Vagina (tissue), 2 donors: ENCODE measurements around the gene WASL. TPM values are rescaled to one million over a fixed set of nuclear protein-coding genes. Genes with fewer than 3 reads are reported as not detected.

Experiments
- DNase-seq, 2 donors: peaks; one replicate each; pipeline ENCODE4 v3.0.0-alpha.2; 2017; ENCODE audit errors: extremely low spot score in 2 of 2
- H3K27ac ChIP-seq: fragments of 200-600 bp; sonication (generic); one replicate; pipeline ENCODE4 v1.5.1; 2019
- H3K27me3 ChIP-seq: fragments of 200-600 bp; sonication (generic); one replicate; pipeline ENCODE4 v1.5.1; 2019
- H3K36me3 ChIP-seq, 2 donors: fragments of 200-600 bp; sonication (generic); one replicate each; pipeline ENCODE4 v1.5.1; 2017 to 2019
- H3K4me1 ChIP-seq: fragments of 200-600 bp; sonication (generic); one replicate; pipeline ENCODE4 v1.5.1; 2019
- H3K4me3 ChIP-seq, 2 donors: fragments of 200-600 bp; sonication (generic); 1 replicate in 1 of 2; 2 replicates in 1 of 2; pipeline ENCODE4 v1.5.1; 2016 to 2019
- H3K9me3 ChIP-seq: fragments of 200-600 bp; sonication (generic); one replicate; pipeline ENCODE4 v1.5.1; 2019
- CTCF ChIP-seq, 3 experiments: fragments of 450-650 bp in 2 of 3; fragments of 200-600 bp in 1 of 3; sonication (generic) in 1 of 3; IDR thresholded peaks; one replicate each; pipeline ENCODE4 v1.5.1; 2017 to 2019; ENCODE audit warnings: antibody characterized with exemption in 3 of 3, mild to moderate bottlenecking in 2 of 3, moderate library complexity in 2 of 3
- POLR2A ChIP-seq, 2 donors: fragments of 450-650 bp; IDR thresholded peaks; one replicate each; pipeline ENCODE4 v1.6.1; 2017; ENCODE audit warnings: antibody characterized with exemption in 2 of 2, mild to moderate bottlenecking in 2 of 2, moderate library complexity in 2 of 2
- POLR2AphosphoS5 ChIP-seq, 2 donors: sonication (generic); formaldehyde crosslinking; IDR thresholded peaks; one replicate each; pipeline ENCODE4 v1.9.0; 2017; ENCODE audit warnings: antibody characterized with exemption in 2 of 2, mild to moderate bottlenecking in 2 of 2, low read depth in 1 of 2; ENCODE audit not compliant: insufficient read depth in 1 of 2
- intact Hi-C: fragments of 100-400 bp; cut with DNase I; formaldehyde crosslinking; loops from one replicate; pipeline ENCODE4 v1.15.1; 2023
- total RNA-seq: library from RNA; depleted of rRNA; stranded (reverse); fragments of >200 nt; gene quantifications from one replicate; pipeline ENCODE4 v1.2.3, GENCODE V29; 2016

WASL gene
- total RNA-seq, 1 donor from 2014 or later, result 24.8 TPM

- intact Hi-C loops, result no loop called here
- Histone ChIP-seq H3K36me3 (no peaks in the 10 kb centered on the region), H3K4me3 (no peak overlapping the region), H3K9me3 (no peaks in the 10 kb centered on the region), H3K4me1 (no peaks in the 10 kb centered on the region), H3K27ac (no peak overlapping the region), H3K27me3 (no peaks in the 10 kb centered on the region)
- no peak for DNase-seq
- TF ChIP-seq POLR2A (IDR thresholded peaks at IDR 0.05) (no peak), CTCF (IDR thresholded peaks at IDR 0.05) (no peak), POLR2AphosphoS5 (IDR thresholded peaks at IDR 0.05; ENCODE audit: insufficient read depth in 1 of 2, low read depth in 1 of 2) (no peak)
These were observed 98.2 kb downstream of the WASL start for GRCh38 chr7:123650595-123650994.

- H3K9me3 ChIP-seq, result no peaks in the 10 kb centered on the region
These were observed 98.8 kb downstream of the WASL start for GRCh38 chr7:123649964-123650363.

DNA sequence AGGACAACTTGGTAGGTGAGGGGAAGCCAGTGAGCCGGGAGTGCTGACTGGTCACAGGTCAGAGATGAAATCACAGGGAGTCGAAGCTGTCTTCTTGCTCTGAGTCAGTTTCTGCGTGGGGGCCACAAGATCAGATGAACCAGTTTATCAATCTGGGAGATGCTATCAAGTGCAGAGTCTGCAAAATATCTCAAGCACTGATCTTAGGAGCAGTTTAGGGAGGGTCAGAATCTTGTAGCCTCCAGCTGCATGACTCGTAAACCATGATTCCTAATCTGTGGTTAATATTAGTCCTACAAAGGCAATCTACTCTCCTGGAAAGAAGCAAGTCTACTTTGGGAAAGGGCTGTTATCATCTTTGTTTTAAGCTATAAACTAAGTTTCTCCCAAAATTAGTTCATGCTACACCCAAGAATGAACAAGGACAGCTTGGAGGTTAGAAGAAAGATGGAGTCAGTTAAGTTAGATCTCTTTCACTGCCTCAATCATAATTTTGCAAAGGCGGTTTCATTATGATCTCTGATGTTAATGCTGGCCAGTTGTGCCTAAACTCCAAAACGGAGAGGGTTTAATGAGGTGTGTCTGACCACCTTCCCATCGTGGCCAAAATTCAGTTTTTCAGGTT, 101.6 kb downstream of the WASL start:
- H3K4me1 ChIP-seq, result peaks cover 18% of the 10 kb centered on the region
- TF ChIP-seq POLR2AphosphoS5 (IDR thresholded peaks at IDR 0.05; ENCODE audit: insufficient read depth in 1 of 2, low read depth in 1 of 2) (no peak), POLR2A (IDR thresholded peaks at IDR 0.05) (no peak), CTCF (IDR thresholded peaks at IDR 0.05) (no peak)

More at GRCh38 chr7:123649964-123650363, 98.8 kb downstream of the WASL start:
- Histone ChIP-seq H3K27me3 (no peaks in the 10 kb centered on the region), H3K27ac (no peak overlapping the region), H3K4me3 (no peak overlapping the region), H3K4me1 (no peaks in the 10 kb centered on the region), H3K36me3 (no peaks in the 10 kb centered on the region)
- intact Hi-C loops, result no loop called here
- TF ChIP-seq CTCF (IDR thresholded peaks at IDR 0.05) (no peak), POLR2AphosphoS5 (IDR thresholded peaks at IDR 0.05; ENCODE audit: insufficient read depth in 1 of 2, low read depth in 1 of 2) (no peak), POLR2A (IDR thresholded peaks at IDR 0.05) (no peak)
- DNase-seq, result no peak

GRCh38 chr7:123645516-123645915, 103.3 kb downstream of the WASL start:
- Histone ChIP-seq H3K4me1 (peaks cover 18% of the 10 kb centered on the region), H3K4me3 (no peak overlapping the region), H3K36me3 (no peaks in the 10 kb centered on the region), H3K9me3 (no peaks in the 10 kb centered on the region), H3K27me3 (no peaks in the 10 kb centered on the region), H3K27ac (no peak overlapping the region)
- no peak for TF ChIP-seq POLR2A (IDR thresholded peaks at IDR 0.05)
- no peak for DNase-seq
- intact Hi-C loops, result no loop called here

More for the DNA sequence above, 101.6 kb downstream of the WASL start:
- DNase-seq, result no peak
- H3K9me3 ChIP-seq, result no peaks in the 10 kb centered on the region
- H3K27ac ChIP-seq, result no peak overlapping the region
- H3K27me3 ChIP-seq, result no peaks in the 10 kb centered on the region
- H3K4me3 ChIP-seq, result no peak overlapping the region
- no peaks in the 10 kb centered on the region for H3K36me3 ChIP-seq
- intact Hi-C loops, result no loop called here

GRCh38 chr7:123643495-123644441, 105.0 kb downstream of the WASL start:
- intact Hi-C loops, result no loop called here
- H3K4me3 ChIP-seq, result peak overlapping the region in 1 of 2 donors; percentile 17
- no peak for DNase-seq
- H3K36me3 ChIP-seq, result no peaks in the 10 kb centered on the region
- no peaks in the 10 kb centered on the region for H3K27me3 ChIP-seq
- H3K4me1 ChIP-seq, result peaks cover 18% of the 10 kb centered on the region
- H3K9me3 ChIP-seq, result no peaks in the 10 kb centered on the region
- TF ChIP-seq POLR2AphosphoS5 (IDR thresholded peaks at IDR 0.05; ENCODE audit: insufficient read depth in 1 of 2, low read depth in 1 of 2), result no peak
- TF ChIP-seq POLR2A (IDR thresholded peaks at IDR 0.05), result no peak
- TF ChIP-seq CTCF (IDR thresholded peaks at IDR 0.05), result no peak
- H3K27ac ChIP-seq, result no peak overlapping the region
